ENCODE measurements around the gene ADGRA1. TPM values are rescaled to one million over a fixed set of nuclear protein-coding genes. Genes with fewer than 3 reads are reported as not detected.

Gene ADGRA1
- total RNA-seq, 1 experiment from 2014 or later, result not detected

DNA sequence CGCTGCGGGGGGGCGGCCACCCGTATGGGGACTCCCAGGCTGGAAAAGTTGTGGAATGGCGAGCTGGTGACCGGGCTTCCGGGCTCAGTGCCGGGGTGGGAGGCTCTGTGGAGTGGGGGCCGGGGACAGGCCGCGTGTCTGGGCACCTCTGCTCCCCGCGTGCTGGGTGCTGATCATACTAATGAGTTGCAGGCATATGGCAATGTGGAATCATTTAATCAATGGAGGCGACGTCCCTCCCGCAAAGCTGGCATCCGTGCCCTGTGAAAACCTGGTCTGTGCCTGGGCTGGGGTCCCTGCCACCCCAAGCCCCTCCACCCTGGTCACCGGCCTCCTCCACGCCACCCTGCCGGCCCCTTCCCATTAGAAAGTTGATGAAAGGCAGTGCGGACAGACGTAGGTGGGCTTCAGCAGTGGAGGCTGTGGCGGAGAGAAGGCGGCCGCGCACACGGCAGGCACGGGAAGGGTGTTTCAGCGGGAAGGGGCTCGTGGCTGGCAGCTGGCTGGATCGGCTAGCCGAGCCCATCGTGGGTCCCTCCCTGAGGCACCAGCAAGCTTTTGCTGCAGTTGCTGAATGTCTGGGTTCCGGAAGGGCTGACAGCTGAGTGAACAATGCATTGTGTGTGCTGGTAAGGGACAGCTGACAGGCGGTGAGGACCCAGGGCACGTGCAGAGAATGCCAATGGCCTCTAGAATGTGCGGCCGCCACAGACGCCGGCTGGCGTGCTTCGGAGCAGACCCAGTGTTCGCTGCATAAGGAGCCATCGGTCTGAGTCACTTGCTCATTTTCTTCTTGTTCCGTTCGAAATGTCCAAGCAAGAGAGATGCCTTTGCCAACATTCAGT is 1.5 kb downstream of the ADGRA1 start:
- Histone ChIP-seq H3K9me2 (replicated peaks; ENCODE audit: low read length) (no peaks in the 10 kb centered on the region), H3K27me3 (ENCODE audit: low read length) (peaks cover 85% of the 10 kb centered on the region), H3F3A (ENCODE audit: low read length, unreplicated experiment) (no peaks in the 10 kb centered on the region), H3K27ac (ENCODE audit: low read length) (no peak overlapping the region), H2AFZ (ENCODE audit: low read length) (no peak overlapping the region), H3K4me3 (ENCODE audit: low read length) (no peak overlapping the region), H3K4me2 (ENCODE audit: low read length) (no peak overlapping the region), H3K4me1 (ENCODE audit: insufficient read depth, low read length) (no peaks in the 10 kb centered on the region), H3K79me2 (ENCODE audit: low read length) (no peaks in the 10 kb centered on the region), H3K36me3 (ENCODE audit: low read depth, low read length) (no peaks in the 10 kb centered on the region), H4K20me1 (ENCODE audit: low read length) (no peaks in the 10 kb centered on the region), H3K9ac (ENCODE audit: low read length) (no peak overlapping the region), H3K9me3 (ENCODE audit: low read length) (no peaks in the 10 kb centered on the region)
- POLR2A ChIA-PET (ENCODE audit: unreplicated experiment), result no interaction called here
- intact Hi-C loops (cut with micrococcal nuclease), result no loop called here
- TF ChIP-seq EZH2phosphoT487 (IDR thresholded peaks at IDR 0.05; ENCODE audit: borderline replicate concordance, low read length), result no peak
- TF ChIP-seq EZH2 (IDR thresholded peaks at IDR 0.05; ENCODE audit: low read length, unreplicated experiment), result no peak
- TF ChIP-seq, protein P1, sequence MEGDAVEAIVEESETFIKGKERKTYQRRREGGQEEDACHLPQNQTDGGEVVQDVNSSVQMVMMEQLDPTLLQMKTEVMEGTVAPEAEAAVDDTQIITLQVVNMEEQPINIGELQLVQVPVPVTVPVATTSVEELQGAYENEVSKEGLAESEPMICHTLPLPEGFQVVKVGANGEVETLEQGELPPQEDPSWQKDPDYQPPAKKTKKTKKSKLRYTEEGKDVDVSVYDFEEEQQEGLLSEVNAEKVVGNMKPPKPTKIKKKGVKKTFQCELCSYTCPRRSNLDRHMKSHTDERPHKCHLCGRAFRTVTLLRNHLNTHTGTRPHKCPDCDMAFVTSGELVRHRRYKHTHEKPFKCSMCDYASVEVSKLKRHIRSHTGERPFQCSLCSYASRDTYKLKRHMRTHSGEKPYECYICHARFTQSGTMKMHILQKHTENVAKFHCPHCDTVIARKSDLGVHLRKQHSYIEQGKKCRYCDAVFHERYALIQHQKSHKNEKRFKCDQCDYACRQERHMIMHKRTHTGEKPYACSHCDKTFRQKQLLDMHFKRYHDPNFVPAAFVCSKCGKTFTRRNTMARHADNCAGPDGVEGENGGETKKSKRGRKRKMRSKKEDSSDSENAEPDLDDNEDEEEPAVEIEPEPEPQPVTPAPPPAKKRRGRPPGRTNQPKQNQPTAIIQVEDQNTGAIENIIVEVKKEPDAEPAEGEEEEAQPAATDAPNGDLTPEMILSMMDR (conservative IDR thresholded peaks at IDR 0.05; ENCODE audit: low read depth, low read length), result no peak
- CTCF ChIA-PET, result no interaction called here
- no TSS peak for BruUV-seq (replicated peaks)
- ATAC-seq (no peak), DNase-seq (no peak)

GRCh38 chr10:133090101-133090500 is 2.4 kb downstream of the ADGRA1 start:
- H3F3A ChIP-seq (ENCODE audit: low read length, unreplicated experiment), result no peaks in the 10 kb centered on the region
- H3K79me2 ChIP-seq (ENCODE audit: low read length), result no peaks in the 10 kb centered on the region
- H3K4me2 ChIP-seq (ENCODE audit: low read length), result no peak overlapping the region
- no peaks in the 10 kb centered on the region for H3K36me3 ChIP-seq (ENCODE audit: low read depth, low read length)
- no peaks in the 10 kb centered on the region for H3K9me2 ChIP-seq (replicated peaks; ENCODE audit: low read length)
- no peak for ATAC-seq
- ChIA-PET CTCF (no interaction called here), POLR2A (ENCODE audit: unreplicated experiment) (no interaction called here)
- H3K27ac ChIP-seq (ENCODE audit: low read length), result no peak overlapping the region
- TF ChIP-seq EZH2 (IDR thresholded peaks at IDR 0.05; ENCODE audit: low read length, unreplicated experiment), result no peak
- TF ChIP-seq, protein P1 (conservative IDR thresholded peaks at IDR 0.05; ENCODE audit: low read depth, low read length), result no peak
- TF ChIP-seq EZH2phosphoT487 (IDR thresholded peaks at IDR 0.05; ENCODE audit: borderline replicate concordance, low read length), result no peak
- intact Hi-C loops (cut with micrococcal nuclease), result no loop called here
- H3K4me3 ChIP-seq (ENCODE audit: low read length), result no peak overlapping the region
- no peak overlapping the region for H2AFZ ChIP-seq (ENCODE audit: low read length)
- peaks cover 84% of the 10 kb centered on the region for H3K27me3 ChIP-seq (ENCODE audit: low read length)
- no peaks in the 10 kb centered on the region for H4K20me1 ChIP-seq (ENCODE audit: low read length)
- H3K4me1 ChIP-seq (ENCODE audit: insufficient read depth, low read length), result no peaks in the 10 kb centered on the region
- DNase-seq, result no peak
- BruUV-seq (replicated peaks), result no TSS peak
- no peak overlapping the region for H3K9ac ChIP-seq (ENCODE audit: low read length)
- no peaks in the 10 kb centered on the region for H3K9me3 ChIP-seq (ENCODE audit: low read length)

GRCh38 chr10:133090654-133091053 is 2.9 kb downstream of the ADGRA1 start:
- no TSS peak for BruUV-seq (replicated peaks)
- intact Hi-C loops (cut with micrococcal nuclease), result no loop called here

More at GRCh38 chr10:133090654-133091053, 2.9 kb downstream of the ADGRA1 start:
- H3K79me2 ChIP-seq (ENCODE audit: low read length), result no peaks in the 10 kb centered on the region
- no peaks in the 10 kb centered on the region for H3K9me3 ChIP-seq (ENCODE audit: low read length)
- ChIA-PET POLR2A (ENCODE audit: unreplicated experiment) (no interaction called here), CTCF (no interaction called here)
- H3K4me2 ChIP-seq (ENCODE audit: low read length), result no peak overlapping the region
- peaks cover 84% of the 10 kb centered on the region for H3K27me3 ChIP-seq (ENCODE audit: low read length)
- no peaks in the 10 kb centered on the region for H3K36me3 ChIP-seq (ENCODE audit: low read depth, low read length)
- H2AFZ ChIP-seq (ENCODE audit: low read length), result no peak overlapping the region
- H3K4me1 ChIP-seq (ENCODE audit: insufficient read depth, low read length), result no peaks in the 10 kb centered on the region
- no peaks in the 10 kb centered on the region for H3K9me2 ChIP-seq (replicated peaks; ENCODE audit: low read length)
- H4K20me1 ChIP-seq (ENCODE audit: low read length), result no peaks in the 10 kb centered on the region
- ATAC-seq (no peak), DNase-seq (no peak)
- TF ChIP-seq, protein P1 (conservative IDR thresholded peaks at IDR 0.05; ENCODE audit: low read depth, low read length), result no peak
- TF ChIP-seq EZH2 (IDR thresholded peaks at IDR 0.05; ENCODE audit: low read length, unreplicated experiment), result no peak
- TF ChIP-seq EZH2phosphoT487 (IDR thresholded peaks at IDR 0.05; ENCODE audit: borderline replicate concordance, low read length), result no peak
- H3K9ac ChIP-seq (ENCODE audit: low read length), result no peak overlapping the region
- H3F3A ChIP-seq (ENCODE audit: low read length, unreplicated experiment), result no peaks in the 10 kb centered on the region
- no peak overlapping the region for H3K4me3 ChIP-seq (ENCODE audit: low read length)
- no peak overlapping the region for H3K27ac ChIP-seq (ENCODE audit: low read length)

Data from PC-3 (cell line).